Endothelial cell of umbilical vein (primary cell): Measurements from ENCODE around the gene CASK.

ENCODE experiments used
- EZH2 ChIP-seq: IDR thresholded peaks from 2 replicates; pipeline ENCODE4 v1.6.1; 2012; ENCODE audit warnings: borderline replicate concordance, low read depth, mild to moderate bottlenecking, moderate library complexity, low read length, inconsistent platforms; ENCODE audit not compliant: severe bottlenecking
- GATA2 ChIP-seq: IDR thresholded peaks from 2 replicates; pipeline ENCODE4 v1.7.0; 2011; ENCODE audit warnings: low read depth, mild to moderate bottlenecking, moderate library complexity, mixed read lengths, low read length; ENCODE audit not compliant: insufficient read length, insufficient read depth
- JUN ChIP-seq: IDR thresholded peaks from 2 replicates; pipeline ENCODE4 v1.6.1; 2011; ENCODE audit warnings: borderline replicate concordance, low read depth; ENCODE audit not compliant: insufficient read length, insufficient read depth
- MYC ChIP-seq: IDR thresholded peaks from one replicate; pipeline ENCODE4 v1.6.1; 2011; ENCODE audit warnings: mild to moderate bottlenecking, low read depth, low read length
- POLR2A ChIP-seq: IDR thresholded peaks from 2 replicates; pipeline ENCODE4 v1.6.1; 2012; ENCODE audit warnings: low read depth, mild to moderate bottlenecking, control low read depth, low read length
- POLR2AphosphoS5 ChIP-seq: IDR thresholded peaks from 2 replicates; pipeline ENCODE4 v1.6.1; 2012; ENCODE audit warnings: low read depth, mild to moderate bottlenecking, control low read depth, low read length, moderate library complexity; ENCODE audit not compliant: insufficient read depth
- TF ChIP-seq, protein P1 (sequence below), 2 donors: IDR thresholded peaks; 1 replicate in 1 of 2; 2 replicates in 1 of 2; pipeline ENCODE4 v1.5.1; 2011; ENCODE audit warnings: low read length in 2 of 2, mild to moderate bottlenecking in 2 of 2, moderate library complexity in 2 of 2, control low read depth in 1 of 2, inconsistent platforms in 1 of 2, low read depth in 1 of 2; ENCODE audit not compliant: insufficient read depth in 1 of 2; ENCODE audit errors: extremely low read depth in 1 of 2
- TF ChIP-seq, protein P2 (sequence below): IDR thresholded peaks from 2 replicates; pipeline ENCODE4 v1.6.1; 2011; ENCODE audit not compliant: insufficient read depth, insufficient read length

DNA sequence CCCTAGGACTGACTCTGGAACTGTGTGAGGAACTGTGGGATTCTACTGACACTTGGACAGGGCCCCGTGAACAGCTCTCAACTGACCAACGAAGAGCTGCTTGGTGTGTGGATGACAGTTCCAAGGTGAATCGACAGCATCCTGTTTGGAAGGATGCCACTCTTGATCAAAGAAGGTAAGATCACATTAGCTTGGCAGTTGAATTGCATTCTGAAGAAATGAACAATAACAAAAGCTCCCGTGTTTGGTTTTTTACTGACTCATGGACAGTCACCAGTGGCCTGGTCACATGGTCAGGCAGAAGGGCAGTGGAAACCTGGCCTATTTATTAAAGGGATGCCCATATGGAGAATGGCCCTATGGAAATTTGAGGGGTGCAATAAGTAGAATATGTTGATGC is 267.7 kb downstream of the CASK start:
- TF ChIP-seq, protein P1, sequence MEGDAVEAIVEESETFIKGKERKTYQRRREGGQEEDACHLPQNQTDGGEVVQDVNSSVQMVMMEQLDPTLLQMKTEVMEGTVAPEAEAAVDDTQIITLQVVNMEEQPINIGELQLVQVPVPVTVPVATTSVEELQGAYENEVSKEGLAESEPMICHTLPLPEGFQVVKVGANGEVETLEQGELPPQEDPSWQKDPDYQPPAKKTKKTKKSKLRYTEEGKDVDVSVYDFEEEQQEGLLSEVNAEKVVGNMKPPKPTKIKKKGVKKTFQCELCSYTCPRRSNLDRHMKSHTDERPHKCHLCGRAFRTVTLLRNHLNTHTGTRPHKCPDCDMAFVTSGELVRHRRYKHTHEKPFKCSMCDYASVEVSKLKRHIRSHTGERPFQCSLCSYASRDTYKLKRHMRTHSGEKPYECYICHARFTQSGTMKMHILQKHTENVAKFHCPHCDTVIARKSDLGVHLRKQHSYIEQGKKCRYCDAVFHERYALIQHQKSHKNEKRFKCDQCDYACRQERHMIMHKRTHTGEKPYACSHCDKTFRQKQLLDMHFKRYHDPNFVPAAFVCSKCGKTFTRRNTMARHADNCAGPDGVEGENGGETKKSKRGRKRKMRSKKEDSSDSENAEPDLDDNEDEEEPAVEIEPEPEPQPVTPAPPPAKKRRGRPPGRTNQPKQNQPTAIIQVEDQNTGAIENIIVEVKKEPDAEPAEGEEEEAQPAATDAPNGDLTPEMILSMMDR (IDR thresholded peaks at IDR 0.05; ENCODE audit: extremely low read depth in 1 of 2, insufficient read depth in 1 of 2, low read depth in 1 of 2, low read length in 2 of 2) = no peak
- TF ChIP-seq EZH2 = no peak
- TF ChIP-seq, protein P2, sequence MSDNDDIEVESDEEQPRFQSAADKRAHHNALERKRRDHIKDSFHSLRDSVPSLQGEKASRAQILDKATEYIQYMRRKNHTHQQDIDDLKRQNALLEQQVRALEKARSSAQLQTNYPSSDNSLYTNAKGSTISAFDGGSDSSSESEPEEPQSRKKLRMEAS = no peak
- no peak for TF ChIP-seq POLR2A
- no peak for TF ChIP-seq POLR2AphosphoS5
- TF ChIP-seq MYC = no peak
- TF ChIP-seq GATA2 = no peak
- no peak for TF ChIP-seq JUN
